HepG2 (cell line): ENCODE results near the gene FZD4. TPM values are rescaled to one million over a fixed set of nuclear protein-coding genes. Genes with fewer than 3 reads are reported as not detected.

Experiments used
- CCAR2 ChIP-seq: fragments of 200-400 bp; formaldehyde crosslinking; optimal IDR thresholded peaks from 2 replicates; pipeline ENCODE3; 2018; ENCODE audit warnings: low read depth, mild to moderate bottlenecking, low read length, moderate library complexity
- CHD2 ChIP-seq: IDR thresholded peaks from 2 replicates; pipeline ENCODE4 v1.6.1; 2011; ENCODE audit warnings: low read depth, low read length, improper control_type of control experiment
- FOSL2 ChIP-seq: sonication (generic); formaldehyde crosslinking; IDR thresholded peaks from 2 replicates; pipeline ENCODE4 v1.4.0; 2020; ENCODE audit warnings: missing genetic modification reagents
- HMG20A ChIP-seq: IDR thresholded peaks from 2 replicates; pipeline ENCODE4 v1.6.1; 2016; ENCODE audit warnings: borderline replicate concordance
- HOXA5 ChIP-seq: sonication (generic); formaldehyde crosslinking; IDR thresholded peaks from 2 replicates; pipeline ENCODE4 v1.4.0; 2020; ENCODE audit warnings: missing genetic modification reagents
- NKX3-1 ChIP-seq: sonication (generic); formaldehyde crosslinking; IDR thresholded peaks from 2 replicates; pipeline ENCODE4 v1.5.0; 2020; ENCODE audit warnings: missing genetic modification reagents
- NR2F1 ChIP-seq, 2 experiments: fragments of 450-650 bp in 1 of 2; formaldehyde crosslinking in 1 of 2; IDR thresholded peaks; 2 replicates each; pipeline versions ENCODE4 v1.5.0 to v1.6.1; 2016 to 2020; ENCODE audit warnings: mild to moderate bottlenecking in 1 of 2, missing compliant biosample characterization in 1 of 2, missing genetic modification reagents in 1 of 2, moderate library complexity in 1 of 2
- RXRA ChIP-seq: sonication (generic); formaldehyde crosslinking; IDR thresholded peaks from 2 replicates; pipeline ENCODE4 v1.5.1; 2020; ENCODE audit warnings: missing genetic modification reagents
- SKI ChIP-seq: fragments of 450-650 bp; IDR thresholded peaks from one replicate; pipeline ENCODE4 v1.6.1; 2018; ENCODE audit warnings: mild to moderate bottlenecking; ENCODE audit not compliant: partially characterized antibody
- SOX6 ChIP-seq, 2 experiments: fragments of 450-650 bp in 1 of 2; sonication (generic) in 1 of 2; formaldehyde crosslinking in 1 of 2; IDR thresholded peaks; 2 replicates each; pipeline versions ENCODE4 v1.4.0 to v1.6.1; 2017 to 2020; ENCODE audit warnings: antibody characterized with exemption in 1 of 2, mild to moderate bottlenecking in 1 of 2, missing genetic modification reagents in 1 of 2
- TAF15 ChIP-seq: fragments of 200-400 bp; formaldehyde crosslinking; IDR thresholded peaks from one replicate; pipeline ENCODE4 v1.6.1; 2018; ENCODE audit warnings: mild to moderate bottlenecking, low read depth, low read length; ENCODE audit not compliant: poor library complexity, severe bottlenecking
- ZBTB7A ChIP-seq: sonication (generic); formaldehyde crosslinking; IDR thresholded peaks from 2 replicates; pipeline ENCODE4 v1.8.0; 2022; ENCODE audit warnings: mild to moderate bottlenecking, missing genetic modification reagents
- ZMYM4 ChIP-seq: sonication (generic); formaldehyde crosslinking; IDR thresholded peaks from 2 replicates; pipeline ENCODE4 v1.8.1; 2023; ENCODE audit warnings: mild to moderate bottlenecking, missing genetic modification reagents
- ZNF407 ChIP-seq: sonication (generic); formaldehyde crosslinking; IDR thresholded peaks from one replicate; pipeline ENCODE4 v1.5.1; 2020; ENCODE audit warnings: mild to moderate bottlenecking, missing genetic modification reagents; ENCODE audit errors: not compliant biosample characterization
- ZNF567 ChIP-seq: sonication (generic); formaldehyde crosslinking; IDR thresholded peaks from 2 replicates; pipeline ENCODE4 v1.8.1; 2023; ENCODE audit warnings: mild to moderate bottlenecking, missing genetic modification reagents, borderline replicate concordance
- ZNF569 ChIP-seq: sonication (generic); formaldehyde crosslinking; IDR thresholded peaks from 2 replicates; pipeline ENCODE4 v1.5.0; 2020; ENCODE audit warnings: mild to moderate bottlenecking, missing genetic modification reagents, moderate library complexity, borderline replicate concordance
- ZSCAN25 ChIP-seq: sonication (generic); formaldehyde crosslinking; IDR thresholded peaks from 2 replicates; pipeline ENCODE4 v1.8.0; 2022; ENCODE audit warnings: mild to moderate bottlenecking, missing genetic modification reagents
- polyA plus RNA-seq, 8 experiments: library from polyadenylated mRNA; depleted of rRNA in 3 of 8; stranded (reverse) in 7 of 8; unstranded in 1 of 8; fragments of >200 nt; fragmentation: Illumina TruSeq in 4 of 8; extraction: Trizol in 4 of 8; gene quantifications; 2 replicates each; pipeline versions ENCODE4 v1.2.1 to v1.2.3, GENCODE V29; 2011 to 2016; ENCODE audit warnings: low read depth in 4 of 8, missing spikeins in 1 of 8, mixed read lengths in 1 of 8; ENCODE audit not compliant: insufficient read depth in 1 of 8
- total RNA-seq, 5 experiments: library from RNA; depleted of rRNA; stranded (reverse); fragments of >200 nt; fragmentation: Illumina TruSeq; extraction: Trizol; gene quantifications; 2 replicates each; pipeline ENCODE4 v1.2.3, GENCODE V29; 2016; ENCODE audit warnings: low read depth in 1 of 5
- TF ChIP-seq, protein P1 (sequence below): fragments of 450-650 bp; IDR thresholded peaks from 2 replicates; pipeline ENCODE4 v1.6.1; 2017

FZD4 gene
- total and polyA plus RNA-seq, 2 of the 13 experiments (the other 11 are each of a cell fraction or from before 2014, with no cell fraction given) = 46.5 to 70.4 TPM

- TF ChIP-seq SKI = peak; percentile 98
- TF ChIP-seq NR2F1 (CRISPR knock-in tag; IDR thresholded peaks at IDR 0.05) = peak; percentile 20 to 43; a peak in 2 of 4 replicates
- TF ChIP-seq HOXA5 (CRISPR knock-in tag) = no peak
- no peak for TF ChIP-seq NKX3-1 (CRISPR knock-in tag)
- 0 out of 2 replicates have a peak, but pooled peaks have one; percentile 8 for TF ChIP-seq FOSL2
- TF ChIP-seq ZMYM4 (CRISPR knock-in tag) = peak; percentile 44; the same call in 1 of the 2 replicates
- TF ChIP-seq ZNF567 (CRISPR knock-in tag) = no peak
- TF ChIP-seq CCAR2 = no peak
- no peak for TF ChIP-seq ZSCAN25 (CRISPR knock-in tag)
- no peak for TF ChIP-seq ZNF569 (CRISPR knock-in tag)
- TF ChIP-seq, protein P1, sequence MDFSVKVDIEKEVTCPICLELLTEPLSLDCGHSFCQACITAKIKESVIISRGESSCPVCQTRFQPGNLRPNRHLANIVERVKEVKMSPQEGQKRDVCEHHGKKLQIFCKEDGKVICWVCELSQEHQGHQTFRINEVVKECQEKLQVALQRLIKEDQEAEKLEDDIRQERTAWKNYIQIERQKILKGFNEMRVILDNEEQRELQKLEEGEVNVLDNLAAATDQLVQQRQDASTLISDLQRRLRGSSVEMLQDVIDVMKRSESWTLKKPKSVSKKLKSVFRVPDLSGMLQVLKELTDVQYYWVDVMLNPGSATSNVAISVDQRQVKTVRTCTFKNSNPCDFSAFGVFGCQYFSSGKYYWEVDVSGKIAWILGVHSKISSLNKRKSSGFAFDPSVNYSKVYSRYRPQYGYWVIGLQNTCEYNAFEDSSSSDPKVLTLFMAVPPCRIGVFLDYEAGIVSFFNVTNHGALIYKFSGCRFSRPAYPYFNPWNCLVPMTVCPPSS = no peak
- TF ChIP-seq SOX6 (IDR thresholded peaks at IDR 0.05) = no peak
- peak; percentile 30; the same call in 1 of the 2 replicates for TF ChIP-seq SOX6 (CRISPR knock-in tag; IDR thresholded peaks at IDR 0.05)
- no peak for TF ChIP-seq TAF15
- peak; percentile 26; the same call in 1 of the 2 replicates for TF ChIP-seq RXRA
- no peak for TF ChIP-seq ZNF407
- no peak for TF ChIP-seq CHD2
- no peak for TF ChIP-seq ZBTB7A (CRISPR knock-in tag)
- peak; percentile 5; the same call in 1 of the 2 replicates for TF ChIP-seq HMG20A (CRISPR knock-in tag)
These were observed 23.1 kb upstream of the FZD4 start (continued) for GRCh38 chr11:86978247-86978646.
